GF-D8 (cell line): Measurements from ENCODE around the gene C11orf91.
"Not testable (repeated sequence)": the region's sequence is repeated elsewhere in the genome, so short reads cannot be mapped to it uniquely, and the experiment has no call there.

Source experiments
- DNase-seq: peaks from one replicate; lab custom pipeline; 2025; lab: John Stamatoyannopoulos, UW

The C11orf91 gene

GRCh38 chr11:33668951-33669596, 31.6 kb downstream of the C11orf91 start:
- DNase-seq, result no peak

- DNase-seq, result no peak
Measured at GRCh38 chr11:33668468-33668825, 32.2 kb downstream of the C11orf91 start.

- no peak for DNase-seq
Measured at GRCh38 chr11:33667819-33668467, 32.7 kb downstream of the C11orf91 start.

GRCh38 chr11:33665350-33666106, 35.1 kb downstream of the C11orf91 start:
- DNase-seq, result no peak

DNA sequence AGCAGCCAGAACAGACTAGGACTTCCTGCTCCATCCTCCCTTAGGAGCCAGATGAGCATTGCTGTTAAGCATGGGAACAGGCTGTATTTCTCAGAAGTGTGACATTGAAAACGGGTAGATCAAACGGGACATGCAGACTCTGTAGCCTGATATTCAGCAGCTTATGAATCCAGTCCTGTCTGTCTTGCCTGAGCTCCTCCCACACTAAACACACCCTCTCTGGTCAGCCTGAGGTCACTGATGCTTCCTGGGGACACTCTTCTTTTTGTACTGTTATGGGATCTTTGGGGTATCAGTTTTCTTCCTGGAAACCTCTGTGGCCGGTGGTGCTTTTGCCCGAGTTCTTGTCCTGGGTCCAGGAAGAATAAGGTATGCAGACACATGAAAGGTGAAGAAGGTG, 35.8 kb downstream of the C11orf91 start:
- DNase-seq, result no peak

GRCh38 chr11:33664166-33664565, 36.5 kb downstream of the C11orf91 start:
- DNase-seq, result no peak

- no peak for DNase-seq
Measured at GRCh38 chr11:33663121-33663520, 37.5 kb downstream of the C11orf91 start.

GRCh38 chr11:33661526-33661925, 39.1 kb downstream of the C11orf91 start:
- not testable (repeated sequence) for DNase-seq

- DNase-seq, result no peak
Measured at GRCh38 chr11:33660962-33661361, 39.7 kb downstream of the C11orf91 start.

- no peak for DNase-seq
Measured at GRCh38 chr11:33659370-33660139, 41.1 kb downstream of the C11orf91 start.

DNA sequence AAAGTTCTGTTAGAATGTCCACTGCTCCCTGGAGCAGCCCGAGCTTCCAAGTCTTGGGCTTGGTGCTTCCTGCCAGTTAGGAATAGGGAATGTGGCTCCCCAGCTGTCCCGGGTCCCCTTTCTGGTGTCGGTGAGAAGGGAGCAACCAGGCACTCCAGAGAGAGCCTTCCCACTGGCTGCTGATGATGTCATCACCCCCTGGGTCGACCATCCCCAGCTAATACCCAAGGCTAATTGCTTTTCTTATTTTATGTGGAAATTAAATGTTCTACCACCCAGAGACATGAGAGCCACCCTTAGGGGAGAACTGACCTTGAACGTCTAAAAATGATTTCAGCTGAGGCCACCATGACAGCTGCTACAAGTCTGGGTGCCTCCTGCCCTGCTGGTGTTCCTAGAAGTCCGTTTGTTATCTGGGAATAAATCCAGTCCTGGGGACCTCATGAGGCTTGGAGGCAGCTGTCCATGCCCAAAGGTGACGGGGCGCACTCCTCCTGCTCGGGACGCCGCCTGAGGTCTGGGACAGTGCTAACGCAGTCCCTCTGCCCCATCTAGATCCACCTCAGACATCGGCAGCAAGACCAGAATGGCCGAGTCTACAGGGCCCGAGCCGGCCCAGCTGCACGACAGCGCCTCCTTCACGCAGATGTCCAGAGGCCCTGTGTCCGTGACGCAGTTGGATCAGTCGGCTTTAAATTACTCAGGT, 42.3 kb downstream of the C11orf91 start:
- DNase-seq, result no peak

DNA sequence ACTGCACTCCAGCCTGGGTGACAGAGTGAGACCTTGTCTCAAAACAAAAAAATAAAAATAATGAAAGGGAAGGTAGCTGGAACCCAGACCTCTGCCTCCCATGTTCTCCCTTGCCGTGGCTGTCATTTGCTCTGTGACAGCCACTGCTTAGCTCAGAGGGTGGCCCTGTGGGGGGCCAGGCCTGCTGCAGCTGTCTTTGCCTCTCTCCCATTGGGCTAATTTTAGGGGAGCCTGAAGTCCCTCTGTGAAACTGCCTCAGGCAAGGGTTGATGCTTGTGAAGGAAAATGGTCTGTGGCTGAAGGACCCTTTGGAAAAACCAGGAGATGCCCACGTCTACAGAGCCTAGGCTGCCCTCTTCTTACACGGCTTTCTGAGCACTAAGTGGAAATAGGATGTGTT, 42.9 kb downstream of the C11orf91 start:
- DNase-seq, result no peak

GRCh38 chr11:33656768-33657167, 43.9 kb downstream of the C11orf91 start:
- DNase-seq, result no peak

DNA sequence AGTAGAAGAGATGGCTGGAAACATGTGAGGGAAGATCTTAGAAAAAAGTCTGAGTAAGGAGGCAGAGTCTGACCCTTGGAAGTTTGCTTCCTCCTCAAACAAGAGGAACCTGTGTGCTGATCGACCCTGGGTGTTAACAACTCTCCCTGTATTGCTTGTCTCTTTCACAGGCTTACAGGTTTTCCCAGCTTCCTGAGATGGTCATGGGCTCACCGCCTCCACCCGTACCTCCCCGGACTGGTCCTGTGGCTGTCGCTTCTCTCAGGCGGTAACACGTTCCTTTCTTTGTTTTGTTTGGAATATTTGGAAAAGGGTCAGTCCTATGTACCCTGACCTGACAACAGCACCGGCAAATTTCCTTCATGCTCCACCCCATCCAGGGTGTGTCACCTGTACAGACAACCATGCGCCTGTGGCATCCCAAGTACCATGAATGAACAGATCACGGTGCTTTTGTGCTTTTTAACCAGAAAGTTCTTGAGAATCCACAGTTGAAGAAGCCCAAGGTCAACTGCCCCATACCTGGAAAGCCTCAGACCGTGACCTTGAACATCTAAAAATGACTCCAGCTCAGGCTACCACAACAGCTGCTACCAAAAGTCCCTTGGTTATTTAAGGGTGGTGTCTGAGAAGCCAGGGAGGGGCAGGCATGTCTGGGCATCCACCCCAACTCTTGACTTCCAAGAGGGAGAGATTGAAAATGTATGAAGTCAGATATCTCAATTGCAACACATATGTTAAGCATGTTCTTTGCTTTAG, 44.6 kb downstream of the C11orf91 start:
- DNase-seq, result no peak

- no peak for DNase-seq
Measured at GRCh38 chr11:33654594-33654993, 46.0 kb downstream of the C11orf91 start.

DNA sequence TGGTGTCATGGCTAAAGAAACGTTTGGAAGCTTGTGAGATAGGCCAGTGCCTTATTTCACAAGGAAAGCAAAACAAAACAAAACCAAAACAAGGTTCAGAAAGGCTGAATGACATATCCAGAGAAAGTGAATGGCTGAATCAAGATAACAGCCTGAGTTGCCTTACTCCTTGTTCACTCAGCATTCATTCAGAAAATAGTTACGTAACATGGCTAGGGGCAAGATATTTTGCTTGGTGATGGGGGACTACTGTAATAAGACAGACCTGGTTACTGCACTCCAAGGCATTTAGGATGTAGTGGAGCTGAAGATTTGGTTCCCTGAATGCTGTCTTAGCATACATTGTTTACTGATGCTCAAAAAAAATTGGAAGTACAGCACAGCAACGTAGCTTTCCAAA, 47.7 kb downstream of the C11orf91 start:
- DNase-seq, result no peak

- DNase-seq, result no peak
Measured at GRCh38 chr11:33652431-33652830, 48.2 kb downstream of the C11orf91 start.

DNA sequence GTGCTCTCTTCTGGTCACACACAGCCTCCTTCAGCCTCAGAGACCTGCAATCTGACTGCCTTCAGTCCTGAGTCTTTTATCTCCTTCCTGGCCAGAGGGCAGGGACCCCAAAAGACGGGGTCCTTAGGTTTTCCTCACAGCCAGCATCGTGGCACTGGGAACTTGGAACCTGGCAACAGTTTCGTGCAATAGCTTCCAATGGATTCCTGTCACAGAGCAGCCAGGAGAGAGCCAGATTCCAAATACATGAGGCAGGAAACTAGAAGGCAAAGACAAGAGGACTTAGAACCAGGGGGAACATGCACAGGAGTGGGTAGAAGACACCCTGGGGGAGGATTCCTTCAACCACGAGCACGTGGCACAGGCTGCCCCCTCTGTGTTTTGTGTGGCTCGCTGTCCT, 48.6 kb downstream of the C11orf91 start:
- no peak for DNase-seq

GRCh38 chr11:33651555-33651954, 49.1 kb downstream of the C11orf91 start:
- no peak for DNase-seq

GRCh38 chr11:33649944-33650343, 50.7 kb downstream of the C11orf91 start:
- no peak for DNase-seq
